Endothelial cell (in vitro differentiated cells): ENCODE results near the gene PDE4D. TPM values are rescaled to one million over a fixed set of nuclear protein-coding genes. Genes with fewer than 3 reads are reported as not detected.

Experiments used
- DNase-seq: peaks from one replicate; pipeline ENCODE4 v3.0.0; 2021; ENCODE audit warnings: low spot score
- H3K27ac Mint-ChIP-seq: one replicate; pipeline ENCODE4 v1.8.0; 2021; ENCODE audit warnings: mixed read lengths, inconsistent platforms; ENCODE audit not compliant: unreplicated experiment
- H3K27me3 Mint-ChIP-seq: one replicate; pipeline ENCODE4 v1.8.0; 2021; ENCODE audit warnings: mild to moderate bottlenecking, moderate library complexity, mixed read lengths, inconsistent platforms; ENCODE audit not compliant: unreplicated experiment
- H3K36me3 Mint-ChIP-seq: one replicate; pipeline ENCODE4 v1.8.0; 2021; ENCODE audit warnings: mild to moderate bottlenecking, low read depth, mixed read lengths, inconsistent platforms; ENCODE audit not compliant: unreplicated experiment
- H3K4me1 Mint-ChIP-seq: one replicate; pipeline ENCODE4 v1.8.0; 2021; ENCODE audit warnings: mild to moderate bottlenecking, mixed read lengths, inconsistent platforms; ENCODE audit not compliant: unreplicated experiment
- H3K4me3 Mint-ChIP-seq: one replicate; pipeline ENCODE4 v1.8.0; 2021; ENCODE audit warnings: mild to moderate bottlenecking, mixed read lengths, inconsistent platforms; ENCODE audit not compliant: unreplicated experiment
- H3K9me3 Mint-ChIP-seq: one replicate; pipeline ENCODE4 v1.8.0; 2021; ENCODE audit warnings: mixed read lengths, inconsistent platforms; ENCODE audit not compliant: unreplicated experiment
- CTCF ChIP-seq: fragments of 200-600 bp; sonication (generic); IDR thresholded peaks from one replicate; pipeline ENCODE4 v1.5.0; 2021; ENCODE audit warnings: antibody characterized with exemption; ENCODE audit not compliant: unreplicated experiment
- total RNA-seq: library from RNA; stranded (reverse); fragmentation: NEBNext Ultra II Directional; extraction: Animal tissue kit (Norgen Biotek cat#: 25700); gene quantifications from one replicate; pipeline ENCODE4 v1.2.1, GENCODE V29; 2021; ENCODE audit not compliant: unreplicated experiment

The PDE4D gene
- total RNA-seq, 1 donor from 2014 or later, result 9.4 TPM

GRCh38 chr5:59622848-59623247 lies 270.7 kb downstream of the PDE4D start:
- no peak for TF ChIP-seq CTCF
- Mint-ChIP-seq H3K4me1 (no peaks in the 10 kb centered on the region), H3K27ac (no peak overlapping the region), H3K36me3 (no peaks in the 10 kb centered on the region), H3K27me3 (no peaks in the 10 kb centered on the region), H3K9me3 (no peaks in the 10 kb centered on the region), H3K4me3 (no peak overlapping the region)
- no peak for DNase-seq

- no peak for TF ChIP-seq CTCF
- Mint-ChIP-seq H3K9me3 (no peaks in the 10 kb centered on the region), H3K27ac (no peak overlapping the region)
Observed at GRCh38 chr5:59621477-59621876, 272.0 kb downstream of the PDE4D start.

GRCh38 chr5:59620535-59621212 lies 272.9 kb downstream of the PDE4D start:
- Mint-ChIP-seq H3K27me3 (no peaks in the 10 kb centered on the region), H3K27ac (no peak overlapping the region), H3K36me3 (no peaks in the 10 kb centered on the region), H3K4me1 (no peaks in the 10 kb centered on the region), H3K4me3 (no peak overlapping the region), H3K9me3 (no peaks in the 10 kb centered on the region)
- DNase-seq, result no peak
- no peak for TF ChIP-seq CTCF

More at GRCh38 chr5:59621477-59621876, 272.0 kb downstream of the PDE4D start:
- Mint-ChIP-seq H3K4me1 (no peaks in the 10 kb centered on the region), H3K27me3 (no peaks in the 10 kb centered on the region), H3K36me3 (no peaks in the 10 kb centered on the region), H3K4me3 (no peak overlapping the region)
- DNase-seq, result no peak

DNA sequence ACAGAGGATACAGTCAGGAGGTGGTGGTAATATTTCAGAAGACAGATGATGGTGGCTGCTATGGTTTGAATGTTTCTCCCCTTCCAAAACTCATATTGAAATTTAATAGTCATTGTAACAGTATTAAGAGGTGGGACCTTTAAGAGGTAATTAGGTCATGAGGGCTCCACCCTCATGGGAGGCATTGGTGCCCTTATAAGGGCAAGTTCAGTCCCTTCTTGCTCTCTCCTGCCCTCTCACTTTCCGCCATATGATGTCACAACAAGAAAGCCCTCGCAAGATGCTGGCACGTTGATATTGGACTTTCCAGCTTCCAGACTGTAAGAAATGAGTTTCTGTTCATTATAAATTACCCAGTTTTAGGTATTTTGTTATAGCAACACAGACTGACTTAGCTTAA lies 274.9 kb downstream of the PDE4D start:
- H3K4me1 Mint-ChIP-seq, result no peaks in the 10 kb centered on the region
- H3K9me3 Mint-ChIP-seq, result no peaks in the 10 kb centered on the region
- H3K4me3 Mint-ChIP-seq, result no peak overlapping the region
- TF ChIP-seq CTCF, result no peak
- H3K36me3 Mint-ChIP-seq, result no peaks in the 10 kb centered on the region
- no peak for DNase-seq
- no peaks in the 10 kb centered on the region for H3K27me3 Mint-ChIP-seq
- H3K27ac Mint-ChIP-seq, result no peak overlapping the region

DNA sequence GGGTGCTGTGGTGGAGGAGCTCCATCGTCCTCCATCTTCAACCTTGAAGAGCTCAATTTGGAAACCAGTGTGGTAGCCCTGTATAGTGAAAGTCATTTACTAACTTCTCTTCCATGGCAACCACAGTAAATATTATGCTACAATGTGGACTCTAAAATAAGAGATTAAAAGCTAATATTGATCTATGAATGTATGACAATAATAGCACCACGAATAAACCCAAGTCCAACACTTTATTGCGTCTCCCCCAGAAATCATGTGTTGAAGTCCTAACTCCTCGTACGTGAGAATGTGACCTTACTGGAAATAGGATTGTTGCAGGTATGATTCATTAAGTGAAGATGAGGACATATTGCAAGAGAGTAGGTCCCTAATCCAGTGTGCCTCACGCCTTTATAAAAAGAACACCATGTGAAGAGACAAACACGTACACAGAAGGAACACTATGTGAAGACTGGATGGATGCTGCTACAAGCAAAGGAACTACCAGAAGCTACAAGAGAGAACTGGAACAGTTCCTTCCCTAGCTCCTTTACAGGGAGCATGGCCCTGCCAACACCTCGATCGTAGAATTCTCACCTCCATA lies 276.2 kb downstream of the PDE4D start:
- Mint-ChIP-seq H3K4me1 (no peaks in the 10 kb centered on the region), H3K27me3 (no peaks in the 10 kb centered on the region), H3K27ac (no peak overlapping the region), H3K4me3 (no peak overlapping the region), H3K36me3 (no peaks in the 10 kb centered on the region), H3K9me3 (no peaks in the 10 kb centered on the region)
- TF ChIP-seq CTCF, result no peak
- no peak for DNase-seq
